ENCODE data around the gene CLCNKA. TPM values are rescaled to one million over a fixed set of nuclear protein-coding genes. Genes with fewer than 3 reads are reported as not detected.

CLCNKA gene
- total RNA-seq, 1 donor from 2014 or later, result 0.65 TPM

GRCh38 chr1:16074217-16074616, 52.4 kb downstream of the CLCNKA start:
- intact Hi-C loops (cut with DNase I), result no loop called here
- no peak for ATAC-seq
- peaks cover 18% of the 10 kb centered on the region for H3K27me3 ChIP-seq (ENCODE audit: low read depth)
- TF ChIP-seq CTCF (IDR thresholded peaks at IDR 0.05), result no peak
- no peak for DNase-seq
- no peak overlapping the region for H3K4me3 ChIP-seq
- no peak overlapping the region for H3K27ac ChIP-seq
- H3K36me3 ChIP-seq, result no peaks in the 10 kb centered on the region
- H3K4me1 ChIP-seq, result peaks cover 16% of the 10 kb centered on the region
- no peaks in the 10 kb centered on the region for H3K9me3 ChIP-seq

DNA sequence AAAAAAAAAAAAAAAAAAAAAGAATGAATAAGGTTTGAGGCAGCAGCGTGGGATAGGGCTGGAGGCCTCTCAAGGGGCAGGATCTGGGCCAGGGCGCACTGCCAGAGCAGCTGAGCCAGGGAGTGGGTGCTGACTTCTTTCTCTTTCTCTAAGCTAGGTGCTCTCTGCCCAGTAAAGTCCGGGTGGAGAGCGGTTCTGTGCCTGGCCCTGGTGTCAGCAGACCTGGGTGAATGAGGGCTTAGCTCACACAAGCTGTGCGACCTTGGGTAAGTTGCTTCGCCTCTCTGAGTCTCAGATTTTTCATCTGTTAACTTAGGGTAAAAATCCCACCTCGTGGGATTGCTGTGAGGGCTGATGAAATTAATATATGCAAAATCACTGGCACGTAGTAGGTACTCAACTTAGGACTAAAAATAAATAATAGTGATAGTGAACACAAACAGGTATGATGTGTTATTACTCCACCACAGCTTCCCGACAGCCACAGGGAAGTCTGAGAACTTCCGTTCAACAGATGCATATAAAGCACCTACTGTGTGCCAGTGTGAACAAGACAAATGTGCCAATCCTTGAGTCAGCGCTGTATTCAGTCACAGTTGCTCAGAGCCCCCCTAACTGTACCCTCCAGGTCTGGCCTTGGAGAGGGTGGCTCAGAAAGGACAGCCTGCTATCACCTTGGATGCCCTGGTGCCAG, 53.6 kb downstream of the CLCNKA start:
- no peak for TF ChIP-seq CTCF (IDR thresholded peaks at IDR 0.05)
- Histone ChIP-seq H3K4me1 (peaks cover 19% of the 10 kb centered on the region), H3K27me3 (ENCODE audit: low read depth) (peaks cover 18% of the 10 kb centered on the region), H3K27ac (no peak overlapping the region), H3K36me3 (no peaks in the 10 kb centered on the region), H3K4me3 (no peak overlapping the region), H3K9me3 (no peaks in the 10 kb centered on the region)
- DNase-seq (no peak), ATAC-seq (peak; percentile 5 to 40)
- intact Hi-C loops (cut with DNase I), result no loop called here

DNA sequence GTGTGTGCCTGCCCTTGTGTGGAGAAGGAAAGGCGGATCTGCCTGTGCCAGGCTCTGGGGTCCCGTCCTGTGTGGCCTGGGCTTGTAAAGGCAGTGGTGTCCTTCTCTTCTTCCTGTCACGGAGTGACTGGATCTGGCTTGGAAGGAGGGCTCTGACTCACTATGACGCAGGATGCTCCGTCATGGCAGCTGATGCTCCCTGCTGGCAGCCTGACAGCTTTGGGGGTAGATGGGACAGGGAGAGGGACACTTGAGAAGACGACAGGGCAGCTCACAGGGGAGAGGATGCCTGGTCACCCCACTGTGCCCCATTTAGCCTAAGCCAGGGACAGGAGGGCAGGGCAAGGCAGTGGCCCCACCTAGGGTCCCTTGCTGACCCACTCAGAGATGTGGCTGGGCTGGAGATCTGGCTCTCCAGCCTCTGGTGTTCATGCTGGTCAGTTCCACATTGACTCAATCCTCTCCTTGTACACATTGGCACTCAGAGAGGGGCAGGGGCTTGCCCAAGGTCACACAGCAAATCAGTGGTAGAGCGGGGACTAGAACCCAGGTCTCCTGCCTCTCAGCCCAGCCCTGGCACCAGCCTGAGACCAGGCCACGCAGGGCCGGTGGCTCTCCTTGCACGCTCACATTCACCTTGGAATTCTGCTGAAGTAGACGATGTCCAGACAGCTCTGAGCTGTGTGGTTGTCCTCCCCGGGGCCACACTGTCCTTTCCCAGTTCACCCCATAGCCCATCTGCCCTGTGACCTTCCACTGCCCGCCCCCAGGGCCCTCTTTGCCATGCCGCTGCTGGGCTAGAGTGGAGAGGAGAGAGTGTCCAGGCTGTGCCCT, 54.4 kb downstream of the CLCNKA start:
- no peak for ATAC-seq
- Histone ChIP-seq H3K9me3 (no peaks in the 10 kb centered on the region), H3K4me3 (no peak overlapping the region), H3K27ac (no peak overlapping the region), H3K36me3 (no peaks in the 10 kb centered on the region), H3K4me1 (peaks cover 19% of the 10 kb centered on the region), H3K27me3 (ENCODE audit: low read depth) (peaks cover 18% of the 10 kb centered on the region)
- no peak for TF ChIP-seq CTCF (IDR thresholded peaks at IDR 0.05)
- intact Hi-C loops (cut with DNase I), result no loop called here
- DNase-seq, result no peak

DNA sequence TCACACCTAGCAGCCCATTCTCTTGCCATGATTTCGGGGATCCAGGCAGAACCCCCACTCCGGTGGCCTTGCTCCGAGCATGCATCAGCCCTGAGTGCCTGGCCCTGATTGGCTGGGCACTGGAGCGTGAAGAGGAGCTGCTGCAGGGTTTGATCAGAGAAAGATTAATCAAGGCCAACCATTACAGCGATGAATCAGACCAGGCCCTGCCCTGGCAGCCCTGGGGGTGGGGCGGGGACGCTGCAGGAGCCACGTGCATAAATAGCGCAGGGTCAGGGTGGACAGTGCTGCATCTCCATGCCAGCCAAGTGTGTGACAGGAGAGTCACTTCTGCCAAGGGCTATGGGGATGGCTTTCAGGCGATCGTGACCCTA, 55.0 kb downstream of the CLCNKA start:
- Histone ChIP-seq H3K9me3 (no peaks in the 10 kb centered on the region), H3K4me3 (no peak overlapping the region), H3K36me3 (no peaks in the 10 kb centered on the region), H3K27me3 (ENCODE audit: low read depth) (peaks cover 16% of the 10 kb centered on the region), H3K4me1 (peaks cover 19% of the 10 kb centered on the region), H3K27ac (no peak overlapping the region)
- TF ChIP-seq CTCF (IDR thresholded peaks at IDR 0.05), result no peak
- intact Hi-C loops (cut with DNase I), result no loop called here
- DNase-seq (no peak), ATAC-seq (no peak)

GRCh38 chr1:16077406-16078245, 55.8 kb downstream of the CLCNKA start:
- DNase-seq (no peak), ATAC-seq (no peak)
- H3K27me3 ChIP-seq (ENCODE audit: low read depth), result peaks cover 11% of the 10 kb centered on the region
- no peaks in the 10 kb centered on the region for H3K9me3 ChIP-seq
- no peak overlapping the region for H3K4me3 ChIP-seq
- H3K4me1 ChIP-seq, result peaks cover 19% of the 10 kb centered on the region
- intact Hi-C loops (cut with DNase I), result no loop called here
- no peaks in the 10 kb centered on the region for H3K36me3 ChIP-seq
- no peak for TF ChIP-seq CTCF (IDR thresholded peaks at IDR 0.05)
- no peak overlapping the region for H3K27ac ChIP-seq
